Measurements from ENCODE around the gene ANKRD13B. TPM values are rescaled to one million over a fixed set of nuclear protein-coding genes. Genes with fewer than 3 reads are reported as not detected.
A peak's percentile ranks its signal among the peaks of the same experiment; 100 is the strongest.

Gene ANKRD13B
- total RNA-seq, 3 donors from 2014 or later (not counting 1 experiment from before 2014, with no cell fraction given): 2.3 to 6.6 (median 4.0) TPM

GRCh38 chr17:29567304-29567553, 25.7 kb upstream of the ANKRD13B start:
- Mint-ChIP-seq H3K4me3 (peak overlapping the region; percentile 99), H3K27ac (peak overlapping the region; percentile 93 to 94), H3K36me3 (no peaks in the 10 kb centered on the region), H3K4me1 (peaks cover 46 to 56% of the 10 kb centered on the region in 2 donors), H3K9me3 (no peaks in the 10 kb centered on the region), H3K27me3 (ENCODE audit: low read depth in 2 of 2) (no peaks in the 10 kb centered on the region)
- Histone ChIP-seq H3K4me1 (ENCODE audit: control insufficient read depth, insufficient read depth, low read length) (peaks cover 55% of the 10 kb centered on the region), H3K27me3 (ENCODE audit: control insufficient read depth, insufficient read depth, low read length) (no peaks in the 10 kb centered on the region), H3K4me3 (ENCODE audit: low read length) (peak overlapping the region; percentile 96), H3K36me3 (ENCODE audit: control insufficient read depth, insufficient read depth, low read length) (peaks cover 6% of the 10 kb centered on the region), H3K27ac (ENCODE audit: low read length) (peak overlapping the region; percentile 83), H3K9me3 (ENCODE audit: control insufficient read depth, insufficient read depth, low read length) (no peaks in the 10 kb centered on the region)
- no peak for DNase-seq
- peak; percentile 6 to 25 (median 10) for ATAC-seq
- no peak for TF ChIP-seq CTCF (IDR thresholded peaks at IDR 0.05)
- intact Hi-C loops (cut with micrococcal nuclease): loop anchor here (10.0 kb wide), 1 partner anchor 48 kb away; no protein-coding TSS in a partner anchor
- WGBS (ENCODE audit: insufficient coverage): under 1% methylated on average over 27 of the region's 27 CpGs

- H3K27me3 Mint-ChIP-seq (ENCODE audit: low read depth in 2 of 2): no peaks in the 10 kb centered on the region
- Histone ChIP-seq H3K27ac (ENCODE audit: low read length) (peak overlapping the region; percentile 83), H3K36me3 (ENCODE audit: control insufficient read depth, insufficient read depth, low read length) (peaks cover 2% of the 10 kb centered on the region), H3K4me1 (ENCODE audit: control insufficient read depth, insufficient read depth, low read length) (peaks cover 52% of the 10 kb centered on the region), H3K4me3 (ENCODE audit: low read length) (peak overlapping the region; percentile 96), H3K27me3 (ENCODE audit: control insufficient read depth, insufficient read depth, low read length) (no peaks in the 10 kb centered on the region), H3K9me3 (ENCODE audit: control insufficient read depth, insufficient read depth, low read length) (no peaks in the 10 kb centered on the region)
- H3K4me1 Mint-ChIP-seq: peaks cover 41 to 51% of the 10 kb centered on the region in 2 donors
- intact Hi-C loops (cut with micrococcal nuclease): loop anchor here (2.0 to 10.0 kb wide), 2 partner anchors 21 to 47 kb away; partner anchors contain the start of gene GIT1
- peak overlapping the region; percentile 93 to 94 for H3K27ac Mint-ChIP-seq
- peak; percentile 71 to 86 for DNase-seq
- no peaks in the 10 kb centered on the region for H3K36me3 Mint-ChIP-seq
- peak; percentile 59 to 76 (median 60) for ATAC-seq
- H3K9me3 Mint-ChIP-seq: no peaks in the 10 kb centered on the region
- under 1% methylated on average over 63 of the region's 63 CpGs for WGBS (ENCODE audit: insufficient coverage)
- H3K4me3 Mint-ChIP-seq: peak overlapping the region; percentile 99
- no peak for TF ChIP-seq CTCF (IDR thresholded peaks at IDR 0.05)
Measured at GRCh38 chr17:29567554-29568330, 25.2 kb upstream of the ANKRD13B start.

- no peaks in the 10 kb centered on the region for H3K27me3 Mint-ChIP-seq (ENCODE audit: low read depth in 2 of 2)
- peaks cover 38 to 47% of the 10 kb centered on the region in 2 donors for H3K4me1 Mint-ChIP-seq
- Histone ChIP-seq H3K27ac (ENCODE audit: low read length) (peak within 1 kb of the TSS; percentile 83), H3K9me3 (ENCODE audit: control insufficient read depth, insufficient read depth, low read length) (no peaks in the 10 kb centered on the region), H3K27me3 (ENCODE audit: control insufficient read depth, insufficient read depth, low read length) (no peaks in the 10 kb centered on the region), H3K36me3 (ENCODE audit: control insufficient read depth, insufficient read depth, low read length) (peaks cover 4% of the 10 kb centered on the region), H3K4me1 (ENCODE audit: control insufficient read depth, insufficient read depth, low read length) (peaks cover 49% of the 10 kb centered on the region), H3K4me3 (ENCODE audit: low read length) (peak within 1 kb of the TSS; percentile 96)
- 2% methylated on average over 85 of the region's 85 CpGs for WGBS (ENCODE audit: insufficient coverage)
- no peak for TF ChIP-seq CTCF (IDR thresholded peaks at IDR 0.05)
- H3K27ac Mint-ChIP-seq: peak within 1 kb of the TSS; percentile 93 to 94
- intact Hi-C loops (cut with micrococcal nuclease): loop anchor here (2.0 to 10.0 kb wide), 2 partner anchors 20 to 46 kb away; partner anchors contain the start of gene GIT1
- ATAC-seq: peak; percentile 57 to 73 (median 57)
- no peaks in the 10 kb centered on the region for H3K36me3 Mint-ChIP-seq
- peak within 1 kb of the TSS; percentile 99 for H3K4me3 Mint-ChIP-seq
- H3K9me3 Mint-ChIP-seq: no peaks in the 10 kb centered on the region
- peak; percentile 74 to 92 for DNase-seq
Measured at GRCh38 chr17:29568331-29569244, 24.3 kb upstream of the ANKRD13B start, which contains the start of gene TP53I13. TP53I13 (plus strand) TSS chr17:29568701; CDS start chr17:29568759, 58 bp downstream.

All from natural killer cell (primary cell).